HG02870 (cell line): ENCODE results near the gene SGSM2.

Experiments
- ATAC-seq: cut with Tn5 transposase; IDR thresholded peaks from one replicate; pipeline ENCODE4 v1.9.1; 2021; ENCODE audit warnings: mild to moderate bottlenecking, moderate library complexity; ENCODE audit not compliant: unreplicated experiment

SGSM2 gene

GRCh38 chr17:2416010-2416734 lies 78.9 kb downstream of the SGSM2 start:
- ATAC-seq = no peak

GRCh38 chr17:2418572-2418971 lies 81.3 kb downstream of the SGSM2 start:
- ATAC-seq = no peak

- no peak for ATAC-seq
These were observed 82.2 kb downstream of the SGSM2 start for GRCh38 chr17:2419486-2419885.

- no peak for ATAC-seq
These were observed 82.9 kb downstream of the SGSM2 start for GRCh38 chr17:2420176-2420575.

- no peak for ATAC-seq
These were observed 84.2 kb downstream of the SGSM2 start for GRCh38 chr17:2421315-2422147.

- ATAC-seq = no peak
These were observed 86.0 kb downstream of the SGSM2 start for GRCh38 chr17:2423271-2423670.

- ATAC-seq = no peak
These were observed 89.9 kb downstream of the SGSM2 start for GRCh38 chr17:2427215-2427614.

GRCh38 chr17:2427910-2428309 lies 90.6 kb downstream of the SGSM2 start:
- ATAC-seq = no peak
